Left forelimb (tissue), 1 donor: ENCODE results near the gene AHCYL2.
"Not testable (repeated sequence)": the region's sequence is repeated elsewhere in the genome, so short reads cannot be mapped to it uniquely, and the experiment has no call there.

ENCODE experiments used
- DNase-seq: peaks from one replicate; pipeline ENCODE4 v3.0.0-alpha.2; 2018; ENCODE audit warnings: low spot score

AHCYL2 gene

GRCh38 chr7:129385598-129385997, 160.8 kb downstream of the AHCYL2 start:
- no peak for DNase-seq

- no peak for DNase-seq
These were observed 161.7 kb downstream of the AHCYL2 start for GRCh38 chr7:129386506-129386905.

- no peak for DNase-seq
These were observed 162.7 kb downstream of the AHCYL2 start for GRCh38 chr7:129387537-129387936.

- DNase-seq, result no peak
These were observed 163.7 kb downstream of the AHCYL2 start for GRCh38 chr7:129388333-129389098.

GRCh38 chr7:129389829-129390228, 165.0 kb downstream of the AHCYL2 start:
- DNase-seq, result no peak

GRCh38 chr7:129390314-129390713, 165.5 kb downstream of the AHCYL2 start:
- DNase-seq, result no peak

- DNase-seq, result no peak
These were observed 166.8 kb downstream of the AHCYL2 start for GRCh38 chr7:129391546-129392171.

- DNase-seq, result no peak
These were observed 168.4 kb downstream of the AHCYL2 start for GRCh38 chr7:129393255-129393654.

- no peak for DNase-seq
These were observed 169.3 kb downstream of the AHCYL2 start for GRCh38 chr7:129394101-129394500.

GRCh38 chr7:129394982-129395914, 170.4 kb downstream of the AHCYL2 start:
- no peak for DNase-seq

GRCh38 chr7:129401228-129401966, 176.6 kb downstream of the AHCYL2 start:
- no peak for DNase-seq

GRCh38 chr7:129401967-129402860, 177.4 kb downstream of the AHCYL2 start:
- no peak for DNase-seq

- DNase-seq, result no peak
These were observed 180.7 kb downstream of the AHCYL2 start for GRCh38 chr7:129405527-129405926.

GRCh38 chr7:129410238-129410637, 185.4 kb downstream of the AHCYL2 start:
- not testable (repeated sequence) for DNase-seq

GRCh38 chr7:129412501-129412900, 187.7 kb downstream of the AHCYL2 start:
- no peak for DNase-seq

GRCh38 chr7:129417073-129417472, 192.2 kb downstream of the AHCYL2 start:
- no peak for DNase-seq

- DNase-seq, result no peak
These were observed 197.0 kb downstream of the AHCYL2 start for GRCh38 chr7:129421717-129422250.

- no peak for DNase-seq
These were observed 197.9 kb downstream of the AHCYL2 start for GRCh38 chr7:129422727-129423126.

GRCh38 chr7:129423700-129424410, 199.0 kb downstream of the AHCYL2 start:
- no peak for DNase-seq

GRCh38 chr7:129426482-129426881, 201.7 kb downstream of the AHCYL2 start:
- no peak for DNase-seq
